Astrocyte of the spinal cord (primary cell): ENCODE measurements around the gene FOXE1.

ENCODE experiments used
- DNase-seq: peaks from one replicate; pipeline ENCODE4 v3.0.0; 2011; ENCODE audit warnings: low read depth, low spot score
- H3K4me3 ChIP-seq: 2 replicates; pipeline ENCODE4 v1.5.1; 2011; ENCODE audit warnings: low read depth, mild to moderate bottlenecking, low read length, moderate library complexity
- in situ Hi-C: cut with HindIII; loops from 2 replicates; pipeline ENCODE4 v1.10.0; 2017; ENCODE audit warnings: low sequenced_read_pairs
- TF ChIP-seq, protein P1 (sequence below): IDR thresholded peaks from 2 replicates; pipeline ENCODE4 v1.5.1; 2012; ENCODE audit warnings: low read depth, mild to moderate bottlenecking, low read length, inconsistent platforms

Gene FOXE1

DNA sequence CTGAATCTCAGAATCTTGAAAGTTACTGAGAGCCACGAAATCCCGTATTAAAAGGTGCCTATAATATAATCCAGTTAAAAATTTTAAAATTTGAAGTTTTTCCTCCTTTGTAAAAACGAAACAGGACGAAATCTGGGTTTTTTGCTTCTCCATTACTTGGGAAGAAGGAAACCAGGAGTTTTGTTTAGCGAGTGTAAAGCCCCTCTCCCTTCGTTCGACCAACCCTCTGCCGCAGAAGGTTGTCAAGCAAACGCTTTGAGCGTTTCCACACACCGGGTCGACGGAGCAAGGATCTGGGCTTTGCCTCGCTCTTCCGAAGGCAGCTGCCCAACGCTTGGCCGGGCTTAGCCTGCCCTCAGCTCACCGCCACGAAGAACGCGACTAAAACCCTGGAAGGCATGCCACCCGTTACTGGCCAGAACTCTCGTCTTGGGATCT, 1.6 kb upstream of the FOXE1 start:
- TF ChIP-seq, protein P1, sequence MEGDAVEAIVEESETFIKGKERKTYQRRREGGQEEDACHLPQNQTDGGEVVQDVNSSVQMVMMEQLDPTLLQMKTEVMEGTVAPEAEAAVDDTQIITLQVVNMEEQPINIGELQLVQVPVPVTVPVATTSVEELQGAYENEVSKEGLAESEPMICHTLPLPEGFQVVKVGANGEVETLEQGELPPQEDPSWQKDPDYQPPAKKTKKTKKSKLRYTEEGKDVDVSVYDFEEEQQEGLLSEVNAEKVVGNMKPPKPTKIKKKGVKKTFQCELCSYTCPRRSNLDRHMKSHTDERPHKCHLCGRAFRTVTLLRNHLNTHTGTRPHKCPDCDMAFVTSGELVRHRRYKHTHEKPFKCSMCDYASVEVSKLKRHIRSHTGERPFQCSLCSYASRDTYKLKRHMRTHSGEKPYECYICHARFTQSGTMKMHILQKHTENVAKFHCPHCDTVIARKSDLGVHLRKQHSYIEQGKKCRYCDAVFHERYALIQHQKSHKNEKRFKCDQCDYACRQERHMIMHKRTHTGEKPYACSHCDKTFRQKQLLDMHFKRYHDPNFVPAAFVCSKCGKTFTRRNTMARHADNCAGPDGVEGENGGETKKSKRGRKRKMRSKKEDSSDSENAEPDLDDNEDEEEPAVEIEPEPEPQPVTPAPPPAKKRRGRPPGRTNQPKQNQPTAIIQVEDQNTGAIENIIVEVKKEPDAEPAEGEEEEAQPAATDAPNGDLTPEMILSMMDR = no peak
- no peak for DNase-seq
- H3K4me3 ChIP-seq = no peak overlapping the region
- in situ Hi-C loops = no loop called here

DNA sequence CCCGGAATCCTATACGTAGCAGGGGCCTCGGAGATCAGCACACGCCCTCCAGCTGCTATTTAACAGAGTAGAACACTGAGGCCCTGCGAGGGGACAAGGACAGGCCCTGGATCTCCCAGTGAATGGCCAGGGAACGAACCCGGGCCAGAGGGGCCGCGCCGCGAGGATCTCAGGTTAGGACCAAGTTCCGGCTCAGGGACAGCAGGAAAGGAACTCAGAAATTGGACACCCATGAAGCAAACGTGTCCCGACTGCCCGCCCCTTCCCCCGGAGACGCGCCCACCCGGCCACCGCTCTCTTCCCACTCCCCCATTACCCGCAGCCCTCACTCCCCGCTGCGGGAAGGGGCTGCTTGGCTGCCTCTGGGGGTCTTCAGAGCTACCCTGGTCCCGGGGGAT, 1.0 kb upstream of the FOXE1 start:
- no peak for DNase-seq
- in situ Hi-C loops = no loop called here
- no peak overlapping the region for H3K4me3 ChIP-seq
- TF ChIP-seq, protein P1 = no peak

DNA sequence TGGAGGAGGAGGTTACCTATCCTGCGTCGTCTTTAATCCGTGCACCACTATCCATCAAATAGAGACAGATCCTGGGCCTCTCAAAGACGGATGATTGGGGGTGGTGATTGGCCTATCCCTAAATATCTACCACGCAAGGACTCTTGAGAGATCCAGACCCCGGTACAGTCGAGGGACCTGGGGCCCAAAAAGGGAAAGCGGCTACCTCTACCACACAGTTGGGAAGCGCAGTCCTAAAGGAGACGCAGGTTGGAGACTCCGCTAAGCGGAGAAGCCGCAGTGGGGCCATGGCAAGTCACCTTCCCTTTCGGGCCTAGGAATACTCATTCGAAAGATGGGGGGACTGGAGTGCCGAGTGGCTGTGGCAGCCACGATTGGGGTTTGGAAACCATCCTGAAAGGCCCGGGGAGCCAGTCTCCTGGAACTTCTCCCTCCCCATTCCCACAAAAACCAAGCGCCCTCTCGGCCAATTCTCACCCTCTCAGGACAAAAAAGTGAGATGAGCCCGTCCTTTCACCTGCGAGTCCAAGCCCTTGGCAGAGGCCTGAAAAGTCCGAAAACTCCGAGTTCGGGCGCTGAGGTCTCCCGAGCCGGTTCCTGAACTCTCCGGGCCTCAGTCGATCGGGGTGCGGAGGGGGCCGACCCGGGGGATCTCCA, 499 bp upstream of the FOXE1 start:
- TF ChIP-seq, protein P1 = no peak
- in situ Hi-C loops = no loop called here
- no peak for DNase-seq
- no peak overlapping the region for H3K4me3 ChIP-seq

DNA sequence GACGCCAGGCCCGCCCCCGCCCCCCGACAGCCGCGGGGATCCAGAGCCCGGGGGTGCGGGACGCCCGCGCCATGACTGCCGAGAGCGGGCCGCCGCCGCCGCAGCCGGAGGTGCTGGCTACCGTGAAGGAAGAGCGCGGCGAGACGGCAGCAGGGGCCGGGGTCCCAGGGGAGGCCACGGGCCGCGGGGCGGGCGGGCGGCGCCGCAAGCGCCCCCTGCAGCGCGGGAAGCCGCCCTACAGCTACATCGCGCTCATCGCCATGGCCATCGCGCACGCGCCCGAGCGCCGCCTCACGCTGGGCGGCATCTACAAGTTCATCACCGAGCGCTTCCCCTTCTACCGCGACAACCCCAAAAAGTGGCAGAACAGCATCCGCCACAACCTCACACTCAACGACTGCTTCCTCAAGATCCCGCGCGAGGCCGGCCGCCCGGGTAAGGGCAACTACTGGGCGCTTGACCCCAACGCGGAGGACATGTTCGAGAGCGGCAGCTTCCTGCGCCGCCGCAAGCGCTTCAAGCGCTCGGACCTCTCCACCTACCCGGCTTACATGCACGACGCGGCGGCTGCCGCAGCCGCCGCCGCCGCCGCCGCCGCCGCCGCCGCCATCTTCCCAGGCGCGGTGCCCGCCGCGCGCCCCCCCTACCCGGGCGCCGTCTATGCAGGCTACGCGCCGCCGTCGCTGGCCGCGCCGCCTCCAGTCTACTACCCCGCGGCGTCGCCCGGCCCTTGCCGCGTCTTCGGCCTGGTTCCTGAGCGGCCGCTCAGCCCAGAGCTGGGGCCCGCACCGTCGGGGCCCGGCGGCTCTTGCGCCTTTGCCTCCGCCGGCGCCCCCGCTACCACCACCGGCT, 1.0 kb downstream of the FOXE1 start:
- no peak overlapping the region for H3K4me3 ChIP-seq
- in situ Hi-C loops = no loop called here
- TF ChIP-seq, protein P1 = no peak
- DNase-seq = no peak

DNA sequence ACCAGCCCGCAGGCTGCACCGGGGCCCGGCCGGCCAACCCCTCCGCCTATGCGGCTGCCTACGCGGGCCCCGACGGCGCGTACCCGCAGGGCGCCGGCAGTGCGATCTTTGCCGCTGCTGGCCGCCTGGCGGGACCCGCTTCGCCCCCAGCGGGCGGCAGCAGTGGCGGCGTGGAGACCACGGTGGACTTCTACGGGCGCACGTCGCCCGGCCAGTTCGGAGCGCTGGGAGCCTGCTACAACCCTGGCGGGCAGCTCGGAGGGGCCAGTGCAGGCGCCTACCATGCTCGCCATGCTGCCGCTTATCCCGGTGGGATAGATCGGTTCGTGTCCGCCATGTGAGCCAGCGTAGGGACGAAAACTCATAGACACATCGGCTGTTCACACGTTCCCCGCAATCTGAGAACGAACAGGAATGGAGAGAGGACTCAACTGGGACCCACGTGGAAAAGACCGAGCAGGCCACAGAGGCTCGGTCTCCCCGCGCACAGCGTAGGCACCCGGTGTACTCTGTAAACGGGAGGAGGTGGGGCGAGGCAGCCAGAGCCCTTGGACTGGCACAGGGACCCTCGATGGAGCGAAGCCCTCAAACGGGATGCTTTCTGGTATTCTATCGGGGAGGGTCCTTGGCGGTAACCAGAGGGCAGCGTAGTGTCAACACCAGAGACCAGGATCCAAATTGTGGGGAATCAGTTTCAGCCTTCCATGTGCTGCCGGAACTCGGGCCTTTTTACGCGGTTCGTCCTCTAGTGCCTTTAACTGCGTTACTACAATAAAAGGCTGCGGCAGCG, 1.9 kb downstream of the FOXE1 start:
- in situ Hi-C loops = no loop called here
- DNase-seq = no peak
- no peak overlapping the region for H3K4me3 ChIP-seq
- TF ChIP-seq, protein P1 = no peak

DNA sequence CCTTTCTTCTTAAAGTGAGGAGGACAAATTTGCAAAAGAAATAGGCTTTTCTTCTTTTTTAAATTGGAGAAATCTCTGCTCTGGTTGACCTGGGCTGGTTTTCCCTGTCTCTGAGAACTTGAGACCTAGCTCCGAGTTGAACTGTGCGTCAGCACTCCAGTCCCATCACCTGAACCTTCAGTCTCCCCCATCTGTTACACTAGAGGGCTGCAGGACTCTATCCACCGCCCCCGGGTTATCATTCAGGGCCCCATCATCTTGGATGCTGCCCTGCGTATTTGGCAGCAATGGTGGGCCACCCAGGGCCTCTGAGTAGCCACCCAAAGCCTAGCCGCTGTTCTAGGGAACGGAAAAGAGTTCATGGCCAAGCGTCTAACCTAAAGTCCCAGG, 2.5 kb downstream of the FOXE1 start:
- TF ChIP-seq, protein P1 = no peak
- no peak for DNase-seq
- in situ Hi-C loops = no loop called here
- no peak overlapping the region for H3K4me3 ChIP-seq
